HUDEP-2 (cell line): ENCODE results near the gene GPC6.

Source experiments
- DNase-seq, 76 experiments: peaks; one replicate each; lab custom pipeline; 2025; ENCODE audit not compliant: unreplicated experiment in 76 of 76; lab: John Stamatoyannopoulos, UW

The GPC6 gene

DNA sequence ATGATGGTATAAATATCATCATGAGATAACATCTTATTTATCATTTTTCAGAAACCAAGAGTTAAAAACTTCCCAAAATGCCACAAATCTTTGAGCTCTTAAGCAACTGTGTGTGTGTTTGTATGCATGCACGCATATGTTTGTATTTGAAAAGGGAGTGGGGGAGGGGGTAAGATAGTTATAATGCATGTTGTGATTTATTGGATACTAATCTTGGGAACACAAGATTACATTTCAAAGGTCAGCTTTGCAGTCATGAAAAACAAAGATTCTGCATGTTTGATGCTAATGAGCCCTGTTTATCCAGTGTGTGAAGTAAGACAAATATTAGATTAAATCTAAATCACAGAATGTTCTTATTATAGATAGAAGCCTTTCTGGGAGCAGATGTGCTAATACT, 897.0 kb downstream of the GPC6 start:
- no peak for DNase-seq

DNA sequence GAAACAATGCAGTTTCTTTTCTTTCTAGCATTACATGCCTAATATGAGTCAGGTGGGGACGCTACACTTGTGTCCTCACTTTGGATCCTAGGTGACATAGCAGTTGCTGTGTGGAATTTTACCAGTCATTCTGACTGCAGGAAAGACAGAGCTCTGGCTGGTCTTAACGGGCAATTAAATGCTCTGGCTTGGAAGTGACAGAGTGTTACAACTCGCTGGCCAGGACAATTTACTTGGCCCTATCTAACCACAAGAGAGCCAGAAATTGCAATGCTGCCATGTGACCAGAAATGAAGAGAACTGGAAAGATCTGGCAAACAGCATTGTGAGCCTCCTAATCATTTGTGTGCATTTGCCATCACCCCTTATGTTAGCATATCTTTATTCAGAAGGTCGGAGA, 901.8 kb downstream of the GPC6 start:
- DNase-seq = no peak

DNA sequence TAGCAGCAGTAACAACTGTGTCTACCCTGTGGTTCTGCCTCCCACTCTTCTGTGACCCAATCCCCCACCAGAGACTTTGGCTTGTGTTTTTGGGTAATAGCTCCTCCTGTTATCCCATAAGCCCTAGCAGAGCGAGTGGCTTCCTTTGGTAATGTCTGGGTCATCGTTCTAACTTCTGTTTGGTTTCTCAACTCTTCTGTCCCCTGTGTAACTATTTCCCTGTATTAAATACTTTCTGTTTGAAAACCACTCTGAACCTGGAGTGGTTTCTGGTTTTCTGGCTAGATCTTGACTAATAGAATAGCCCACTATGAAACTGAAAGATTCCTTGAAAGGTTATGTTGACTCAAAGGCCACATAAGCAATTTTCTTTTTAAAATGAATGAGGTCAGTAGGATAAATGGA, 902.9 kb downstream of the GPC6 start:
- no peak for DNase-seq

DNA sequence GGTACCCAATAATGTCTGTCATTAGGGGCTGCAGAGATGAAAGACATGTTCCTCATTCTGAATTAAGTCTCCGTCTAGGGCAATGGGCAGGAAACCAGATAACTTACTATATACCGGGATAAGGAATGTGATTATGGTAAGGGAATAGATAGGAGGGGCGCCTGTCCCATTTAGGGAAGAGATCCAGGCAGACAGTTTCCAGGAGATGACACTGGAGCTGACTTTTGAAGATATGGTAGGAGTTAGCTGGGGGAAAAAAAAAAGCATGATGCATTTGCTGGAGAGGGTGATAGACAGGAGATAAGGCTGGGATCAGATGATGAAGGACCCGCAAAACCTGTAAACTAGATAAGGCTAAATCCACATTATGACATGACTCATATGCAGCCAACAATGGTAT, 912.2 kb downstream of the GPC6 start:
- peak in 1 of 76 experiments; percentile 7 for DNase-seq

DNA sequence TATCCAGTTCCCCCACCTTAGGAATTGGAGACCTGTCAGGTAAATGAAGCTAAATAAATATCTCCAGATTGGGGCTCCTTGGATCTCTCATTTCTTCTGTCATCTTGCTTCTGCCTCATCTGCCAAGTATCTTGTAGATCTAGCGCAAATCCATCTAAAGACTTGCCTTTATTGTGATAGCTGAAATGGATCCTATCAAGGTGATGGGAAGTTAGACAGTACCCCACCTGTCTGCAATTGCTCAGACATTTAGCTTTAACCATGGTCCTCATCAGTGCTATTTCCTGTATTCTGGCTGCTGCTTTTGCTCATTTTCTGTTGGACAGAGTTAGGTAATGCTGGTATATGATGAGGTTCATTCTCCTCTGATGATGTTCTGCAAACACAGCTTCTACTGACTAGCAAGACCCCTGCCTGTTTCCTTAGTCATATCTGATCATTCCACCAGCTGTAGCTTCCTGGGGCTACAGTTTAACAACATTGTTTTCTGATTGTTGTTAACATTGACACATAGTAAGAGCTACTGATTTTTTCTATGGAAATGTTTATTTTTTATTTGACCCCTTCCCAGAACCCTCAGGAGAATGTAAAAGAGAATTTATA, 912.9 kb downstream of the GPC6 start:
- peak in 6 of 76 experiments; percentile 5 to 45 (median 18) for DNase-seq

DNA sequence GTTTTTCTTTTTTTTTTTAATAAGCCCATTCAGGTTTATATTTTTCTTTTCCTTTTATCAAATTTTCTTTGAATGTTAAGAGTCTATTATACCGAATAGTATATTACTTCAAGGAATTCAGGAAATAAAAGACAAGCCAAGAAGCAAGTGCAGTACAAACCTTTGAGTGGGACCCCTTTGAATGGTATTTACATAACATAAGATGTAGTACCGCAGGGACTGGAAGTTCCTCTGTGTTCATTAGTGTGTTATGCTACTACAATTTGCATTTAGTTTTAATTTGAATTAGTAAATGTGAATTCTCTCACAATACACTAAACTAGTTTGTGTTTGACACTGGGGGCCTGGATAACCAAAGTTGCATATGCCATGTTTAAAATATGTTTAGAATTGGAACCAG, 913.4 kb downstream of the GPC6 start:
- no peak for DNase-seq

DNA sequence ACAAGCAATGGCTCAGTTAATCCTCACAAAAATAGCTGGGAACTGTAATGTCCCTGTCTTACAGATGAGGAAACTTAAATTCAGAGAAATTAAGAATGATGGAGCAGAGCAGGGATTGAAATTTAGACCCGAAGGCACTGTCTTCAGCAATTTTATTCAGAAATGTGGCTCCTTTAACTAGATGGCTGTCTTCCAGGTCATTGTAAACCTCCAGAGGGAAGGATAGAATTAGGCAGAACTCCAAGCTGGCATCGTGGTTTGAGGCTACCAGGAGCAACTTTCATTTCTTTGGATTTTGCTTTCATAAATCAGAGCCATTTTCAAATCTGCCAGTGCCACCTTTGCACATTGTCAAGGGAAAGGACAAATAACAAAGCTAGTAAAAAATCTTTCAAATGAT, 913.9 kb downstream of the GPC6 start:
- no peak for DNase-seq

DNA sequence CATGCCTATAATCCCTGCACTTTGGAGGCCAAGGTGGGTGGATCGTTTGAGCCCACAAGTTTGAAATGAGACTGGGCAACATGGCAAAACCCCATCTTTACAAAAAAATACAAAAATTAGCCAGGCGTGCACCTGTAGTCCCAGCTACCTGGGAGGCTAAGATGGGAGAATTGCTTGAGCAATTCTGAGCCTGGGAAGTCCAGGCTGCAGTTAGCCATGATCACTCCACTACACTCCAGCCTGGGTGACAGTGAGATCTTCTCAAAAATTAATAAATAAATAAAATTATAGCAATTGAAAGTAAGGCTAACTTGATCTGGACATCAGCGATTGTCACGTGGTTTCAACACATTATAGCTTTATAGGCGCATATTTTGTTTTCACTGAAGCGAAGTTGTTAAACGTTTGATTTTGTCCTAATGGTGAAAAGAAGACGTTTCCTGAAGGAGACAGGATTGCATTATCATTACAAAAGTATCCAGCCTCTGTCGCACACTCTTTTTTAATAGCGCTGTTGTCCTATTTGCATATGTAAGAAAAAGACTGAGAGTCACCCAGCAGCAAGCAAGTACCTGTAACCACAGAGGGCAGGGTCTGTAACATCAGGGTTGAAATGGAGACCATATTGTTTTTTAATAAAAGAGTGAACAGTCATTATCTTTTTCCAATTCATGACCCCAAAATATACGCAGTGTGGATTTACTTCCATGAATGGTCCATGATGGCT, 917.2 kb downstream of the GPC6 start:
- no peak for DNase-seq

DNA sequence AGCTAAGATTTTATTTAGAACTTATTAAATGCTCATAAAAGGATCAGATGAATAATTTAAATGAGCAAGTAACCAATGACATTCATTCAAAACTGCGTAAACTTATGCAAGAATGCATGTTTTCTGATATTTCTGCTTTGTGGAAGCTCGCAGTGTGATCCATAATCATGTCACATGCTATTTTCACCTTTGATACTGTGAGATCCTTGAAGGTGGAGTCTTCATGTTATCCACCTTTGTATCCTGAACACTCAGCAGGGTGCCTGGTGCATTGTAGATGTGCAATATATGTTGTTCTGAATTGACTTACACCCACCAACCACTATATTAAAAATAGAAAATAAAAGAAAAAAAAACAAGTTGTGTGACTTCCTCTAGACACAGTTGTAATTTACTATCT, 919.4 kb downstream of the GPC6 start:
- DNase-seq = no peak

DNA sequence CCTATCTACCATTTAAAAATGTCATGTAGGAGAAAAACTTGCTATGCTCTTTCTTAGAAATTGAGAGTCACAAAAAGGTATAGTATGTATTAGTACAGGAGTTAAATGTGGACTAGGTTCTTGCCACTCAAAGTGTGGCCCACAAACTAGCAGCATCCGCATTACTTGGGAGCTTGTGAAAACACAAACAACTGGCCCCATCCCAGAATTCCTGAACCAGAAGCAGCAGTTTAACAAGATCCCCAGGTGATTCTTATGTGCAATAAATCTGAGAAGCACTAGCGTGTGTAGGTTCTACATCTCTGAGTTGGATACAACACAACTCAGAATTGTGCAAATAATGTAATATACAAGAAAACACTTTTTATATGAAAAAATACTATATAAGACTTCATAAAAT, 927.0 kb downstream of the GPC6 start:
- DNase-seq = no peak

DNA sequence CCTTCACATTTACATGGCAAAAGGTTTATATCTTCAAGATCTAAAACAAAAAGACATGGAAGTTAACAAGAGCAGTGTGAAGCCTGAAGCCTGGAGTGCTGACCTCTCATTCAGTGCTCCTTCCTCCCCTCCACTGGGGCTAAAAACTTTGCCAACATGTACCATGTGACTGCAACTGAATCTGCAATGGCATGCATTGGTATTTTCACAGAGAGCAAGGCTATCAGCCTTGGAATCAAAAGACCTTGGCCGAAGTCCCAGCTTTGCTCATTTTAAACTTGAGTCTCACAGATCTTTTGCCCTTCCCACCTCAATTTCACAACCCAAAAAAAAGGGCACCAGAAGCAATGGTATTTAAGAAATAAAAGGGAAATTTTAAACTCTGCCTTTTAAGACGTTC, 927.8 kb downstream of the GPC6 start:
- peak in 45 of 76 experiments; percentile 1 to 88 (median 39) for DNase-seq

DNA sequence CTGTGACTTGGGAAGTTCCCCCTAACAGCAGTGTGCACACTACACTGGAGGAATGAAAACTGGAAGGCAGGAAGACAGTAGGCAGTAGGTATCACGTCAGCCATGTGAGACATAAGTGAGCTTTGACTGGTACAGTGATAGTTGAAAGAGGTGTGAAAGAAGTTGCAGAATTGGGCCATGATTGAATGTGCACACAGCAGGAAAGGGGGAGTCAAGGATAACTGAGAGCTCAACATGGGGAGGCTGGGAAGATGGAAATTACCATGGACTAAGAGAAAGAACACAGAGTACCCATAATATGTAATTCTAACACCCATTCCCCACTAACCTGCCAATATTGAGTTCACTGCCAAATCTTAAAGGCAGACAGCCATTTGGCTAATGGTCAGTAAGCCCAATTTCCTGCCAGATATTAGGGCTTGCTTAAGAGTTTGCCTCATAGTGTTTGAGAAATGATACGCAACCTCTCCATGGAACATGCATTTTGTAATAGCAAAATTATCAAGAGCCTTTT, 931.2 kb downstream of the GPC6 start:
- no peak for DNase-seq

DNA sequence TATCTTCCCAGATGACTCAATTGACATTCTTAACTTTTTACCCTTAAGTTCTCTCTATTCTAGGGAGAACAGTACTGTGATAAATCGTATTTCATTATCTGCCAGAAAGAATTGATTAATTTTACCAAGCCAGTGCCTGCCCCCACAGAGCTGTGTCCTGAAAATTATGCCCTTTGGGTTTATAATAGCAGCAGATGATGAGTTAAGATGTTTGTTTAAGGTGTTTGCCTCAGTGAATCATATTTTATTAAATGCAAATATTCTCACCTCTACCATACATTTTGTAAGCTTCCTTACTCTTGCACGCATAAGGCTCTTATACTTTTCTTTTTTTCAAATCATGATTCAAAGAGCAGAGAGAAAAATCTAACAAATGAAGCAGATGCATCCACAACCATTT, 934.3 kb downstream of the GPC6 start:
- no peak for DNase-seq

DNA sequence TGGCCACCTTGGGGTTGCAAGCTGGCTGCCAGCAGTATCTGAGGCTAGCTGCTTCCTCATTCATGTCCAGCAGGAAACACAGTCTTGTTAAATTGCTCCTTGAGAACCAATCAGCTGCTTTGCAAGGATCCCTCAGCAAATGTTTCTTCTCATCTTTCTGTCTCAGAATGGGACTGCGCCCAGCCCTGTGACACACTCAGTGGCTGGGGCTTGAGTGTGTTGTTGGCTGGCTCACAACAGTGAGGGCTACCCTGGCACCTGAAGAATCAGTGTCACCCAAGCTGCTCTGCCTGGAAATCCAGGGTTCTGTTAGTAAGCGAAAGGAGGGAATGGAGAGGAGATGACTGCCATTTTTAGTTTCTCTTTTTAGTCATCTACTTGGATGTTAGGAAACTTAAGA, 935.7 kb downstream of the GPC6 start:
- DNase-seq = no peak

DNA sequence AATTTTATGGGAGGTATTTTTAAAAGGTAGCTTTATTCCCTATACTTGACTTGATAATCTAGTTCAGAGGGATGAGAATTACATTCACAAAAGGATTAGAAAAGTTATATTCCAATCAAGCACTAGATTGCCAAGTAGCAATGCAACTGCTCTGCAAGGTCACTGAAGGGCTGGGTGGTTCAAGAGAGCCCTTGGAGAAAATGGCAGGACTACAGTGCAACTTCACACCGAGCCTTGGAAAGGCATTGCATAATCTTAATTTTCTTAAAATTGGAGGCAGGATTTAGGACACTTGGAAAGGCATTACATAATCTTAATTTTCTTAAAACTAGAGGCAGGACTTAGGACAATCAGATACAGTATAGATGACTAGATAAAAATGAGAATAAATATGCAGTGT, 936.9 kb downstream of the GPC6 start:
- no peak for DNase-seq

DNA sequence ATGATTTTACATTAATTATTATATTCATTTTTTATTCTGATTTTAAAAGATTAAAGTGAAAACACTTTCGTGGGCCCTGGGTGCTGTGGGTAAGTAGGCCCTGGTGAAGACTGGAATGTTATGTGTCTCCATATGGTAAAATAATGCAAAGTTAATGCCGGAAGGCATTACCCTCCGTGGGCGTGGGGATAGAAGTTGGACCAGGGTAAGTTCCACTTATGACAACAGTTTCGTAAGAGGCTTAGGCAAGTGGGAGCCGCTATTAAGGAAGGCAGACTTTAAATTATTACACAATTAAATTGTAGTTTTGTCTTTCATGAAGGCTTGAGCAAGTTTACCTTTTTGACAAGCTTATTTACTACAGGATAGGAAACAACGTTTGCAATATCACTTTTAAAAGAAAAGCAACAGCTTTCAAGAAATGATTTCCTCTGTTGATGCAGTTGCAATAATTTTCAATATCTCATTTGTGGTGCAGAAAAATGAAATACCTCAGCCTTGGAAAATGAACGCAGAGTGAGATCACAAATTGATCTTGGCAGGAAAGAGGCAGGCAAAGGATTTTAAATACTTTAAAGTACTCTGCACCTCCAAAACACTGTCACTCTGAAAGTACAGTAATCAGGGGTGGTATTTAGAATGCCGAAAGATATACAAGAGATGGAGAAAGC, 942.3 kb downstream of the GPC6 start:
- DNase-seq = no peak

DNA sequence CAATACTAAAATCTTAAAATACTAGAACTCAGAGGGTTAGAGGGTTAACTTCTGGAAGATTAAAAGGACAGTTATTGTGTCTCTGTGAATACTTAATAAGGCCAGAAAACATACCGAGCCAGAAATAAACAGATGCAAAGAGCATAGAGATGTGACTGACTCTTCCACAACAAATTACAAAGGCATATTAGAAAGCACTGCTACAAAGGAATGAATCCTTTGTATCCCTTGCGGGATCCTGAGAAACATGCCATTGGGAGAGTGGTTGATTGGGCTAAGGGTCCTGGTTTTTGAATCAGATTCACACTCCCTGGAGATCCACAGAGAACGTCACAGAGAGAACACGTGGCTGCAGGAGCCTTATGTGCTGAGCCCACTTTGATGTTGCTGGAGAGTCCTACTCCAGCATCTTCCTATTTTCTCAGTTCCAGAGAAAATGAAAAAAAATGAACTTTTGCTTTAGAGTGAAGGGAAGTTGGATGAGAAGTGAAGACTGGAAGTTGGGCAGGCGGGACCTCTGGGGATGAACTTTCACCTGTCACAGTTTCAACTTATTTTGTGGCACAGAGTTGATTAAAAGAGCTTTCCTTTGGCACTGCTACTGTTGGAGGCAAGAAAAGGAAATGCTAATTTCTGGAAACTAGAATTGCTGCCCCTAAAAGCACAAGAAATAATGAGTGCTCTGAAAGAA, 943.0 kb downstream of the GPC6 start:
- no peak for DNase-seq

DNA sequence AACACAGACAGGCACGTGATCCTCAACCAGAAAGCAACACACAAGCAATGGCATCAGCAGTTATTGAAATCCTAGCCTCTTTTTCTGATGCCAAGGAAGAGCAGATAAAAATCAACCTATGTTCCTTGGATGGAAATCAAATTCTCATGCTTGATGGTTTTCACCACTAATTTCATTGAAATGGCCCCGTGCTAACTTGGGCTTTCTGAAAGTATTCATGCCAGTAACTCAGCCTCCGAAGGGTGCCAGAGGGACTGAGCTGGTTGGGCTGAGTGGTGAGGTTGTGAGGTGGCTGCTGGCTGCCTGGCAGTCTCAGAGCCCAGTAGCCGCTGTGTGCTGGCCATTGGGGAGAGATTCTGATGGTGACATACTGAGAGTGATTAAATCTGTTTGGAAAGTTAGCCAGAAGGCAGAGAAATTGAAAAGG, 943.6 kb downstream of the GPC6 start:
- no peak for DNase-seq

DNA sequence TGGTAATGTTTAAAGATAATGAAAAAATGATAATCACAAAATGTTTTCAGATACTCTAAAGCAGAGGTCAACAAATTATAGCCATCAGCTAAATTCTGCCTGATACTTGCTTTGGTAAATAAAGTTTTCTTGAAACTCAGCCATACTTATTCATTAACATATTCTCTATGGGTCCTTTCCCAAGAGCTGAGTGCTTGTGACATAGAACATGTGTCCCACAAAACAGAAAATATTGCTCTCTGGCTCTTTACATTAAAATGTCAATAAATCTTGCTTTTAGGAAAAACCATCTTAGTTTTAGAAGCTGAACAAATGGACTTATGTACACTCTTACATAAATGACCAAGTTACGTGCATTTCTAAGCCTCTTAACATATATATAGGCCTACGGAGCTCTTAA, 945.8 kb downstream of the GPC6 start:
- no peak for DNase-seq

DNA sequence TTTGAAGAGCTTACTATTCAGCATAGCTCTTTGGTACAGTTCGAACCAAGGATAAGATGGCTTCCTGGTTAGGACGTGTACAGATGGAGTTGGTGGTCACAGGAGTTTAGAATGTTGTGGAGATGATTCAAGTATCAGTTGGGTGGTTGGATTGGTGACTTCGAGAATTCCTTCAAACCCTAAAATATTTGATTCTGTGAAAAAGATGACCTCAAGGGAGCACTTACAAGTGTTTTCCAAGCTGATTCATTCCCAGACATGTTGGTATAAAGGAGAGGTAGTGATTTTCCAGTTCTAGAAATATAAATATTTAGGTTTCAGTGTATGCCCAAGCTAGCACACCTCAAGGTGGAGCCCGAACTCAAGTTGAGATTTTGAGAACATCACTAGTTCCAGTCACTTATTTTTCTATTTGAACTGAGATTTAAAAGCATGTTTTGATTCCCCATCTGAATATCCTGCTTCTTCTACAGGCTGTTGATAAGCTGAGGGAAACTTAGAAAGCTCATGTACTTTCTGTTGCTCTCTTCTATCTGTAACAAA, 946.8 kb downstream of the GPC6 start:
- no peak for DNase-seq

DNA sequence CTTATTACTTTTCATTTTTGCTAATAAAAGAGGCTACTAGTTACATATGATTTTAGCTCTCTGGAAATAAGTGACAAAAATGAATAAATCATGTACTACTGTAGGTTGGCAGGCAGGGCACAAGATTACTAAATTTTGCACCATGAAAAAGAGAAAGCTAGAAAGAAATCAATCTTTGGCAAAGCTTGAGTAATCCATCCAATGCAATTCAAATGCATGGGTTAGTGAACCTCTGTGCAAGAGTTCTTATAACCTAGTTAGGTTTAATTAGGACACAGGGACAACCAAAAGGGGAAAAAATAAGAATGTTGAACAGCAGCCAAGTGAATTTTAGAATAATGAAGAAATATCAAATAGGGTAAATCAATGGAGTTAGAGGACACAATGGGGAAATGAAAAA, 947.4 kb downstream of the GPC6 start:
- DNase-seq = no peak
